Measurements from ENCODE around the gene EHBP1L1. TPM values are rescaled to one million over a fixed set of nuclear protein-coding genes. Genes with fewer than 3 reads are reported as not detected.

The EHBP1L1 gene
- total and polyA plus RNA-seq, 4 donors, result 1.1 to 120 (median 10.0) TPM

DNA sequence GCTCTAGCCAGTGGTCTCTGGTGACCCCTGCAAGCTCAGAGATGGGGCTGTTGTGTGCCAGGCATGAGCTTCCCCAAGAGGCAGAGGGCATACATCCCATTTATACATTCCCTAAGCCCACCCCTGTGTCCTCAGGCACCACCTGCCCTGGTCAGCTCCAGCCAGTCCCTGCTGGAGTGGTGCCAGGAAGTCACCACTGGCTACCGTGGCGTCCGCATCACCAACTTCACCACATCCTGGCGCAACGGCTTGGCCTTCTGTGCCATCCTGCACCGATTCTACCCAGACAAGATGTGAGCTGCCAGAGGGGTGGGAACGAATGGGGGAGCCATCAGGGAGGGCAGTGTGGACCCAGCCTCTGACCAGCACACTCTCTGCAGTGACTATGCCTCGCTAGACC is 8.3 kb downstream of the EHBP1L1 start:
- Histone ChIP-seq H3K27me3 (ENCODE audit: control insufficient read depth in 4 of 4, insufficient read depth in 4 of 4, low read length in 3 of 4) (no peaks in the 10 kb centered on the region), H3K27ac (ENCODE audit: low read depth in 1 of 2, low read length in 2 of 2) (no peak overlapping the region), H3K4me3 (ENCODE audit: low read depth in 1 of 3, low read length in 3 of 3) (no peak overlapping the region), H3K4me1 (ENCODE audit: control insufficient read depth in 4 of 4, insufficient read depth in 4 of 4, low read length in 3 of 4) (peaks cover 0 to 4% (median 0%) of the 10 kb centered on the region in 4 donors), H3K36me3 (ENCODE audit: control insufficient read depth in 4 of 4, insufficient read depth in 3 of 4, low read depth in 1 of 4, low read length in 3 of 4) (peaks cover 0 to 7% (median 2%) of the 10 kb centered on the region in 4 donors), H3K9me3 (ENCODE audit: control insufficient read depth in 4 of 4, low read length in 3 of 4) (no peaks in the 10 kb centered on the region), H3K9ac (ENCODE audit: low read depth in 1 of 2, low read length in 2 of 2) (no peak overlapping the region)
- no peak for DNase-seq (ENCODE audit: low spot score)
- TF ChIP-seq JUND (IDR thresholded peaks at IDR 0.05) (no peak), TAF1 (conservative IDR thresholded peaks at IDR 0.05) (no peak), RXRA (IDR thresholded peaks at IDR 0.05) (no peak), HNF4A (conservative IDR thresholded peaks at IDR 0.05) (no peak), EGR1 (IDR thresholded peaks at IDR 0.05; ENCODE audit: low read depth in 2 of 2) (no peak), GABPA (IDR thresholded peaks at IDR 0.05 in 1 of 2, conservative IDR thresholded peaks at IDR 0.05 in 1 of 2) (no peak), HNF4G (IDR thresholded peaks at IDR 0.05) (no peak), FOXA2 (IDR thresholded peaks at IDR 0.05) (no peak)
- TF ChIP-seq, protein P1, sequence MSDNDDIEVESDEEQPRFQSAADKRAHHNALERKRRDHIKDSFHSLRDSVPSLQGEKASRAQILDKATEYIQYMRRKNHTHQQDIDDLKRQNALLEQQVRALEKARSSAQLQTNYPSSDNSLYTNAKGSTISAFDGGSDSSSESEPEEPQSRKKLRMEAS (IDR thresholded peaks at IDR 0.05), result no peak
- TF ChIP-seq, protein P2, sequence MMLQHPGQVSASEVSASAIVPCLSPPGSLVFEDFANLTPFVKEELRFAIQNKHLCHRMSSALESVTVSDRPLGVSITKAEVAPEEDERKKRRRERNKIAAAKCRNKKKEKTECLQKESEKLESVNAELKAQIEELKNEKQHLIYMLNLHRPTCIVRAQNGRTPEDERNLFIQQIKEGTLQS (IDR thresholded peaks at IDR 0.05), result no peak
- TF ChIP-seq, protein P3, sequence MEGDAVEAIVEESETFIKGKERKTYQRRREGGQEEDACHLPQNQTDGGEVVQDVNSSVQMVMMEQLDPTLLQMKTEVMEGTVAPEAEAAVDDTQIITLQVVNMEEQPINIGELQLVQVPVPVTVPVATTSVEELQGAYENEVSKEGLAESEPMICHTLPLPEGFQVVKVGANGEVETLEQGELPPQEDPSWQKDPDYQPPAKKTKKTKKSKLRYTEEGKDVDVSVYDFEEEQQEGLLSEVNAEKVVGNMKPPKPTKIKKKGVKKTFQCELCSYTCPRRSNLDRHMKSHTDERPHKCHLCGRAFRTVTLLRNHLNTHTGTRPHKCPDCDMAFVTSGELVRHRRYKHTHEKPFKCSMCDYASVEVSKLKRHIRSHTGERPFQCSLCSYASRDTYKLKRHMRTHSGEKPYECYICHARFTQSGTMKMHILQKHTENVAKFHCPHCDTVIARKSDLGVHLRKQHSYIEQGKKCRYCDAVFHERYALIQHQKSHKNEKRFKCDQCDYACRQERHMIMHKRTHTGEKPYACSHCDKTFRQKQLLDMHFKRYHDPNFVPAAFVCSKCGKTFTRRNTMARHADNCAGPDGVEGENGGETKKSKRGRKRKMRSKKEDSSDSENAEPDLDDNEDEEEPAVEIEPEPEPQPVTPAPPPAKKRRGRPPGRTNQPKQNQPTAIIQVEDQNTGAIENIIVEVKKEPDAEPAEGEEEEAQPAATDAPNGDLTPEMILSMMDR (IDR thresholded peaks at IDR 0.05; ENCODE audit: low read depth, low read length, missing input control), result no peak
- WGBS, result 82% methylated on average over 8 of the region's 8 CpGs

DNA sequence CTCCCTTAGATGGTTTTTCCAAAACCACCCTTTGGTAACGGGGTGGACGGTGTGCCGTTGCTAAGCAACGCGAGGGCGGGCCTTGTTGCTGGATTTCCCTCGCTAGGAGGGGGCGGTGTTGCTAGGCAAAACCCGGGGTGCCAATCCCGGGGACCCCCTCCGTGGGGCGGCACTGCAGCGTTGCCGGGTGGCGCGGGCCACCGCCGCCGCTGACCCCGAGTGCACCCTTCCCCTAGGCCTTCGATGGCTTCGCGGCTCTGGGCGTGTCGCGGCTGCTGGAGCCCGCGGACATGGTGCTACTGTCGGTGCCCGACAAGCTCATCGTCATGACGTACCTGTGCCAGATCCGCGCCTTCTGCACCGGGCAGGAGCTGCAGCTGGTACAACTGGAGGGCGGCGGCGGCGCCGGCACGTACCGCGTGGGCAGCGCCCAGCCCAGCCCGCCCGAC is 8.9 kb downstream of the EHBP1L1 start:
- 59% methylated on average over 46 of the region's 46 CpGs for WGBS
- no peak overlapping the region for H3K9ac ChIP-seq (ENCODE audit: low read depth in 1 of 2, low read length in 2 of 2)
- DNase-seq (ENCODE audit: low spot score), result no peak
- H3K36me3 ChIP-seq (ENCODE audit: control insufficient read depth in 4 of 4, insufficient read depth in 3 of 4, low read depth in 1 of 4, low read length in 3 of 4), result peaks cover 0 to 6% (median 2%) of the 10 kb centered on the region in 4 donors
- TF ChIP-seq, protein P2 (IDR thresholded peaks at IDR 0.05), result no peak
- TF ChIP-seq, protein P3 (IDR thresholded peaks at IDR 0.05; ENCODE audit: low read depth, low read length, missing input control), result no peak
- no peak for TF ChIP-seq GABPA (IDR thresholded peaks at IDR 0.05 in 1 of 2, conservative IDR thresholded peaks at IDR 0.05 in 1 of 2)
- TF ChIP-seq YY1 (IDR thresholded peaks at IDR 0.05), result no peak
- TF ChIP-seq SP1 (IDR thresholded peaks at IDR 0.05), result no peak
- no peak for TF ChIP-seq RAD21 (IDR thresholded peaks at IDR 0.05)
- TF ChIP-seq NR2F2 (IDR thresholded peaks at IDR 0.05), result no peak
- TF ChIP-seq RXRA (IDR thresholded peaks at IDR 0.05), result no peak
- no peak for TF ChIP-seq TAF1 (conservative IDR thresholded peaks at IDR 0.05)
- TF ChIP-seq HNF4G (IDR thresholded peaks at IDR 0.05), result no peak
- TF ChIP-seq, protein P1 (IDR thresholded peaks at IDR 0.05), result no peak
- TF ChIP-seq, protein P4, sequence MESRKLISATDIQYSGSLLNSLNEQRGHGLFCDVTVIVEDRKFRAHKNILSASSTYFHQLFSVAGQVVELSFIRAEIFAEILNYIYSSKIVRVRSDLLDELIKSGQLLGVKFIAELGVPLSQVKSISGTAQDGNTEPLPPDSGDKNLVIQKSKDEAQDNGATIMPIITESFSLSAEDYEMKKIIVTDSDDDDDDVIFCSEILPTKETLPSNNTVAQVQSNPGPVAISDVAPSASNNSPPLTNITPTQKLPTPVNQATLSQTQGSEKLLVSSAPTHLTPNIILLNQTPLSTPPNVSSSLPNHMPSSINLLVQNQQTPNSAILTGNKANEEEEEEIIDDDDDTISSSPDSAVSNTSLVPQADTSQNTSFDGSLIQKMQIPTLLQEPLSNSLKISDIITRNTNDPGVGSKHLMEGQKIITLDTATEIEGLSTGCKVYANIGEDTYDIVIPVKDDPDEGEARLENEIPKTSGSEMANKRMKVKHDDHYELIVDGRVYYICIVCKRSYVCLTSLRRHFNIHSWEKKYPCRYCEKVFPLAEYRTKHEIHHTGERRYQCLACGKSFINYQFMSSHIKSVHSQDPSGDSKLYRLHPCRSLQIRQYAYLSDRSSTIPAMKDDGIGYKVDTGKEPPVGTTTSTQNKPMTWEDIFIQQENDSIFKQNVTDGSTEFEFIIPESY (IDR thresholded peaks at IDR 0.05), result no peak
- no peak for TF ChIP-seq FOXA2 (IDR thresholded peaks at IDR 0.05)
- TF ChIP-seq, protein P5, sequence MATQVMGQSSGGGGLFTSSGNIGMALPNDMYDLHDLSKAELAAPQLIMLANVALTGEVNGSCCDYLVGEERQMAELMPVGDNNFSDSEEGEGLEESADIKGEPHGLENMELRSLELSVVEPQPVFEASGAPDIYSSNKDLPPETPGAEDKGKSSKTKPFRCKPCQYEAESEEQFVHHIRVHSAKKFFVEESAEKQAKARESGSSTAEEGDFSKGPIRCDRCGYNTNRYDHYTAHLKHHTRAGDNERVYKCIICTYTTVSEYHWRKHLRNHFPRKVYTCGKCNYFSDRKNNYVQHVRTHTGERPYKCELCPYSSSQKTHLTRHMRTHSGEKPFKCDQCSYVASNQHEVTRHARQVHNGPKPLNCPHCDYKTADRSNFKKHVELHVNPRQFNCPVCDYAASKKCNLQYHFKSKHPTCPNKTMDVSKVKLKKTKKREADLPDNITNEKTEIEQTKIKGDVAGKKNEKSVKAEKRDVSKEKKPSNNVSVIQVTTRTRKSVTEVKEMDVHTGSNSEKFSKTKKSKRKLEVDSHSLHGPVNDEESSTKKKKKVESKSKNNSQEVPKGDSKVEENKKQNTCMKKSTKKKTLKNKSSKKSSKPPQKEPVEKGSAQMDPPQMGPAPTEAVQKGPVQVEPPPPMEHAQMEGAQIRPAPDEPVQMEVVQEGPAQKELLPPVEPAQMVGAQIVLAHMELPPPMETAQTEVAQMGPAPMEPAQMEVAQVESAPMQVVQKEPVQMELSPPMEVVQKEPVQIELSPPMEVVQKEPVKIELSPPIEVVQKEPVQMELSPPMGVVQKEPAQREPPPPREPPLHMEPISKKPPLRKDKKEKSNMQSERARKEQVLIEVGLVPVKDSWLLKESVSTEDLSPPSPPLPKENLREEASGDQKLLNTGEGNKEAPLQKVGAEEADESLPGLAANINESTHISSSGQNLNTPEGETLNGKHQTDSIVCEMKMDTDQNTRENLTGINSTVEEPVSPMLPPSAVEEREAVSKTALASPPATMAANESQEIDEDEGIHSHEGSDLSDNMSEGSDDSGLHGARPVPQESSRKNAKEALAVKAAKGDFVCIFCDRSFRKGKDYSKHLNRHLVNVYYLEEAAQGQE (IDR thresholded peaks at IDR 0.05), result no peak
- no peak for TF ChIP-seq HNF4A (conservative IDR thresholded peaks at IDR 0.05)
- no peak for TF ChIP-seq JUND (IDR thresholded peaks at IDR 0.05)
- no peak for TF ChIP-seq FOXA1 (IDR thresholded peaks at IDR 0.05)
- TF ChIP-seq EGR1 (IDR thresholded peaks at IDR 0.05; ENCODE audit: low read depth in 2 of 2), result no peak
- no peak overlapping the region for H3K4me3 ChIP-seq (ENCODE audit: low read depth in 1 of 3, low read length in 3 of 3)
- peaks cover 0 to 4% (median 0%) of the 10 kb centered on the region in 4 donors for H3K4me1 ChIP-seq (ENCODE audit: control insufficient read depth in 4 of 4, insufficient read depth in 4 of 4, low read length in 3 of 4)
- H3K27me3 ChIP-seq (ENCODE audit: control insufficient read depth in 4 of 4, insufficient read depth in 4 of 4, low read length in 3 of 4), result no peaks in the 10 kb centered on the region
- no peak overlapping the region for H3K27ac ChIP-seq (ENCODE audit: low read depth in 1 of 2, low read length in 2 of 2)
- no peaks in the 10 kb centered on the region for H3K9me3 ChIP-seq (ENCODE audit: control insufficient read depth in 4 of 4, low read length in 3 of 4)

Measured in liver (tissue), 9 donors.